ENCODE data around the gene PRRX2. TPM values are rescaled to one million over a fixed set of nuclear protein-coding genes. Genes with fewer than 3 reads are reported as not detected.

PRRX2 gene
- total and polyA plus RNA-seq, 2 of the 13 experiments (the other 11 are each of a cell fraction or from before 2014, with no cell fraction given), result 0.05 TPM; not detected in 1

DNA sequence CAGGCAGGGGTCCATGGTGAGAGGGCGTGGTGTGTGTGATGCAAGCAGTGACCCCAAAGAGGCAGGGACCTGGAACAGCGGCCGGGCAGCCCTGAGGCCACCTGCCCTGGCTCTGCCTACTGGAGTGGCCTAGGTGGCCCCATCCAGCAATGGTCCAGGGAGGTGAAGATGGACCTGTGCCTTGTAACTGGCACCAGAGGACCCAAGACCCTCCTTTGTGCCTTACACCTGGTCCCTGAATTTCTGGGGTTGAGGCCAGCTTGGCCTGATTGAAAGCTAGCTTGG is 44.7 kb downstream of the PRRX2 start:
- Histone ChIP-seq H3K4me3 (replicated peaks in 1 of 3; ENCODE audit: insufficient read depth in 1 of 3, low read depth in 2 of 3, low read length in 3 of 3) (no peak overlapping the region), H3K9ac (ENCODE audit: insufficient read depth, low read depth, low read length) (no peak overlapping the region), H3K4me2 (ENCODE audit: low read depth, low read length) (no peak overlapping the region), H3K9me3 (ENCODE audit: low read length) (no peaks in the 10 kb centered on the region), H3K79me2 (ENCODE audit: insufficient read depth, low read length) (no peaks in the 10 kb centered on the region), H3K27me3 (ENCODE audit: control insufficient read depth in 1 of 2, insufficient read depth in 2 of 2, low read length in 2 of 2) (peaks cover 6 to 50% of the 10 kb centered on the region in 2 experiments; a peak in 4 of 5 replicates), H2AFZ (ENCODE audit: low read length) (no peak overlapping the region), H4K20me1 (ENCODE audit: insufficient read depth, low read length) (no peaks in the 10 kb centered on the region), H3K4me1 (ENCODE audit: insufficient read depth, low read length) (no peaks in the 10 kb centered on the region), H3K27ac (ENCODE audit: extremely low read length, insufficient read depth, low read length) (no peak overlapping the region), H3K36me3 (replicated peaks in 1 of 2; ENCODE audit: control insufficient read depth in 1 of 2, insufficient read depth in 2 of 2, low read length in 2 of 2) (no peaks in the 10 kb centered on the region)
- CTCF ChIA-PET (ENCODE audit: low intra/inter-chr PET ratio, low total read pairs), result no interaction called here
- in situ Hi-C loops (cut with HindIII; ENCODE audit: extremely low pct_ligation_motif_present, low pct_unique_long_range_greater_than_20kb), result no loop called here
- DNase-seq (ENCODE audit: low spot score), result no peak
- no peak for FAIRE-seq
- BruUV-seq (replicated peaks), result no TSS peak
- intact Hi-C loops (cut with micrococcal nuclease; ENCODE audit: unreplicated experiment), result no loop called here
- POLR2A ChIA-PET, result no interaction called here
- 0% methylated on average over 1 of the region's 3 CpGs for WGBS (ENCODE audit: low lambda C conversion rate)
- ATAC-seq, result no peak
- TF ChIP-seq, protein P1, sequence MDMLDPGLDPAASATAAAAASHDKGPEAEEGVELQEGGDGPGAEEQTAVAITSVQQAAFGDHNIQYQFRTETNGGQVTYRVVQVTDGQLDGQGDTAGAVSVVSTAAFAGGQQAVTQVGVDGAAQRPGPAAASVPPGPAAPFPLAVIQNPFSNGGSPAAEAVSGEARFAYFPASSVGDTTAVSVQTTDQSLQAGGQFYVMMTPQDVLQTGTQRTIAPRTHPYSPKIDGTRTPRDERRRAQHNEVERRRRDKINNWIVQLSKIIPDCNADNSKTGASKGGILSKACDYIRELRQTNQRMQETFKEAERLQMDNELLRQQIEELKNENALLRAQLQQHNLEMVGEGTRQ (IDR thresholded peaks at IDR 0.05; ENCODE audit: low read depth, low read length), result no peak
- TF ChIP-seq, protein P1 (CRISPR knock-in tag; IDR thresholded peaks at IDR 0.05; ENCODE audit: borderline replicate concordance), result no peak
- TF ChIP-seq NFE2L1 (CRISPR knock-in tag; IDR thresholded peaks at IDR 0.05; ENCODE audit: borderline replicate concordance) (no peak), TP53 (CRISPR knock-in tag; conservative IDR thresholded peaks at IDR 0.05) (no peak), KDM3A (CRISPR knock-in tag; IDR thresholded peaks at IDR 0.05; ENCODE audit: low read depth) (no peak), TARDBP (CRISPR knock-in tag; IDR thresholded peaks at IDR 0.05) (no peak), ZNF441 (CRISPR knock-in tag; IDR thresholded peaks at IDR 0.05; ENCODE audit: borderline replicate concordance) (no peak), ZNF749 (CRISPR knock-in tag; IDR thresholded peaks at IDR 0.05; ENCODE audit: borderline replicate concordance) (no peak), NFKB2 (CRISPR knock-in tag; IDR thresholded peaks at IDR 0.05; ENCODE audit: borderline replicate concordance) (no peak)
- TF ChIP-seq, protein P2, sequence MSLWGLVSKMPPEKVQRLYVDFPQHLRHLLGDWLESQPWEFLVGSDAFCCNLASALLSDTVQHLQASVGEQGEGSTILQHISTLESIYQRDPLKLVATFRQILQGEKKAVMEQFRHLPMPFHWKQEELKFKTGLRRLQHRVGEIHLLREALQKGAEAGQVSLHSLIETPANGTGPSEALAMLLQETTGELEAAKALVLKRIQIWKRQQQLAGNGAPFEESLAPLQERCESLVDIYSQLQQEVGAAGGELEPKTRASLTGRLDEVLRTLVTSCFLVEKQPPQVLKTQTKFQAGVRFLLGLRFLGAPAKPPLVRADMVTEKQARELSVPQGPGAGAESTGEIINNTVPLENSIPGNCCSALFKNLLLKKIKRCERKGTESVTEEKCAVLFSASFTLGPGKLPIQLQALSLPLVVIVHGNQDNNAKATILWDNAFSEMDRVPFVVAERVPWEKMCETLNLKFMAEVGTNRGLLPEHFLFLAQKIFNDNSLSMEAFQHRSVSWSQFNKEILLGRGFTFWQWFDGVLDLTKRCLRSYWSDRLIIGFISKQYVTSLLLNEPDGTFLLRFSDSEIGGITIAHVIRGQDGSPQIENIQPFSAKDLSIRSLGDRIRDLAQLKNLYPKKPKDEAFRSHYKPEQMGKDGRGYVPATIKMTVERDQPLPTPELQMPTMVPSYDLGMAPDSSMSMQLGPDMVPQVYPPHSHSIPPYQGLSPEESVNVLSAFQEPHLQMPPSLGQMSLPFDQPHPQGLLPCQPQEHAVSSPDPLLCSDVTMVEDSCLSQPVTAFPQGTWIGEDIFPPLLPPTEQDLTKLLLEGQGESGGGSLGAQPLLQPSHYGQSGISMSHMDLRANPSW (CRISPR knock-in tag; IDR thresholded peaks at IDR 0.05; ENCODE audit: borderline replicate concordance), result no peak
- TF ChIP-seq, protein P3, sequence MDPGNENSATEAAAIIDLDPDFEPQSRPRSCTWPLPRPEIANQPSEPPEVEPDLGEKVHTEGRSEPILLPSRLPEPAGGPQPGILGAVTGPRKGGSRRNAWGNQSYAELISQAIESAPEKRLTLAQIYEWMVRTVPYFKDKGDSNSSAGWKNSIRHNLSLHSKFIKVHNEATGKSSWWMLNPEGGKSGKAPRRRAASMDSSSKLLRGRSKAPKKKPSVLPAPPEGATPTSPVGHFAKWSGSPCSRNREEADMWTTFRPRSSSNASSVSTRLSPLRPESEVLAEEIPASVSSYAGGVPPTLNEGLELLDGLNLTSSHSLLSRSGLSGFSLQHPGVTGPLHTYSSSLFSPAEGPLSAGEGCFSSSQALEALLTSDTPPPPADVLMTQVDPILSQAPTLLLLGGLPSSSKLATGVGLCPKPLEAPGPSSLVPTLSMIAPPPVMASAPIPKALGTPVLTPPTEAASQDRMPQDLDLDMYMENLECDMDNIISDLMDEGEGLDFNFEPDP (CRISPR knock-in tag; conservative IDR thresholded peaks at IDR 0.05), result no peak
- TF ChIP-seq, protein P4, sequence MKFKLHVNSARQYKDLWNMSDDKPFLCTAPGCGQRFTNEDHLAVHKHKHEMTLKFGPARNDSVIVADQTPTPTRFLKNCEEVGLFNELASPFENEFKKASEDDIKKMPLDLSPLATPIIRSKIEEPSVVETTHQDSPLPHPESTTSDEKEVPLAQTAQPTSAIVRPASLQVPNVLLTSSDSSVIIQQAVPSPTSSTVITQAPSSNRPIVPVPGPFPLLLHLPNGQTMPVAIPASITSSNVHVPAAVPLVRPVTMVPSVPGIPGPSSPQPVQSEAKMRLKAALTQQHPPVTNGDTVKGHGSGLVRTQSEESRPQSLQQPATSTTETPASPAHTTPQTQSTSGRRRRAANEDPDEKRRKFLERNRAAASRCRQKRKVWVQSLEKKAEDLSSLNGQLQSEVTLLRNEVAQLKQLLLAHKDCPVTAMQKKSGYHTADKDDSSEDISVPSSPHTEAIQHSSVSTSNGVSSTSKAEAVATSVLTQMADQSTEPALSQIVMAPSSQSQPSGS (CRISPR knock-in tag; IDR thresholded peaks at IDR 0.05), result no peak
- TF ChIP-seq, protein P5, sequence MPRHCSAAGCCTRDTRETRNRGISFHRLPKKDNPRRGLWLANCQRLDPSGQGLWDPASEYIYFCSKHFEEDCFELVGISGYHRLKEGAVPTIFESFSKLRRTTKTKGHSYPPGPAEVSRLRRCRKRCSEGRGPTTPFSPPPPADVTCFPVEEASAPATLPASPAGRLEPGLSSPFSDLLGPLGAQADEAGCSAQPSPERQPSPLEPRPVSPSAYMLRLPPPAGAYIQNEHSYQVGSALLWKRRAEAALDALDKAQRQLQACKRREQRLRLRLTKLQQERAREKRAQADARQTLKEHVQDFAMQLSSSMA (CRISPR knock-in tag; IDR thresholded peaks at IDR 0.05), result no peak

All from HepG2 (cell line).